NCI-H345 (cell line): ENCODE results near the gene STK16.
"Not testable (repeated sequence)": the region's sequence is repeated elsewhere in the genome, so short reads cannot be mapped to it uniquely, and the experiment has no call there.

Experiments used
- DNase-seq: peaks from one replicate; lab custom pipeline; 2025; lab: John Stamatoyannopoulos, UW

Gene STK16

DNA sequence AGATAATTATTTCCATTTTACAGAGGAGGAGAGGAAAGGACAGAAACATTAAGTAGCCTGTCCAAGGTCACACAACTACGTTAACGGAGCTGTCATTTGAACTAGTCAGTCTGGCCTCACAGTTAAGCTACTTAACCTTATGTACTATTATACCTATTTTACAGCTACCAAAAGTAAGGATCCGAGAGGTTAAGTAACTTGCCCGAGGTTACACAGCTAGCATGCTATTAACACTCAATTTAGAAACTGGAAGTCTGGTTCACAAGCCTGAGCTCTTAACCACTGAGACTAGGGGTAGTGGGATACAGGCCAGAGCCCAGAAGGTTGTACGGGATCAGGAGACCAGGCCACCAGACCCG lies 511 bp upstream of the STK16 start:
- no peak for DNase-seq

DNA sequence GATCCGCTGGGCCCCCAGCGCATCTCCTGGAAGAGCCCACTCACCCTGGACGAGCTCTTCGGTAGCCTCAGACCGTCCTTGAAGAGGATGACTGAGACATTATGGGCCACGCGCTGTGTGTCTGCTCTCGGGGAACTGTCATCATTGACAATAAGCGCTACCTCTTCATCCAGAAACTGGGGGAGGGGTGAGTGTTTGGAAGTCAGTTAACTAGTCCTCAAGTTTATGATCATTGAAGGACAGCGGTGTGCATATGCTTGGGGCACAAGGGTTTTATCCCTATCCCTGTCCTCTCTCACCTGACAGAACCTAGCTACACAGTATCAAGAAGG lies 586 bp downstream of the STK16 start:
- no peak for DNase-seq

DNA sequence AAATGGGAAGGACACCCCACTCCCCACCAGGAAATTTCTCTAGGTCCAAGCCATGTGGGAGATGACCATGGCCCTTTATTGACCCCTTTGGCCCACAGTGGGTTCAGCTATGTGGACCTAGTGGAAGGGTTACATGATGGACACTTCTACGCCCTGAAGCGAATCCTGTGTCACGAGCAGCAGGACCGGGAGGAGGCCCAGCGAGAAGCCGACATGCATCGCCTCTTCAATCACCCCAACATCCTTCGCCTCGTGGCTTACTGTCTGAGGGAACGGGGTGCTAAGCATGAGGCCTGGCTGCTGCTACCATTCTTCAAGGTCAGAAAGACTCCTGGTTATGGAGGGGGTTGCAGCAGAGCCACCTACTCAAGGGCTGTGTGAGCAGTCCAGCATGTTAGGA lies 1.3 kb downstream of the STK16 start:
- DNase-seq, result no peak

DNA sequence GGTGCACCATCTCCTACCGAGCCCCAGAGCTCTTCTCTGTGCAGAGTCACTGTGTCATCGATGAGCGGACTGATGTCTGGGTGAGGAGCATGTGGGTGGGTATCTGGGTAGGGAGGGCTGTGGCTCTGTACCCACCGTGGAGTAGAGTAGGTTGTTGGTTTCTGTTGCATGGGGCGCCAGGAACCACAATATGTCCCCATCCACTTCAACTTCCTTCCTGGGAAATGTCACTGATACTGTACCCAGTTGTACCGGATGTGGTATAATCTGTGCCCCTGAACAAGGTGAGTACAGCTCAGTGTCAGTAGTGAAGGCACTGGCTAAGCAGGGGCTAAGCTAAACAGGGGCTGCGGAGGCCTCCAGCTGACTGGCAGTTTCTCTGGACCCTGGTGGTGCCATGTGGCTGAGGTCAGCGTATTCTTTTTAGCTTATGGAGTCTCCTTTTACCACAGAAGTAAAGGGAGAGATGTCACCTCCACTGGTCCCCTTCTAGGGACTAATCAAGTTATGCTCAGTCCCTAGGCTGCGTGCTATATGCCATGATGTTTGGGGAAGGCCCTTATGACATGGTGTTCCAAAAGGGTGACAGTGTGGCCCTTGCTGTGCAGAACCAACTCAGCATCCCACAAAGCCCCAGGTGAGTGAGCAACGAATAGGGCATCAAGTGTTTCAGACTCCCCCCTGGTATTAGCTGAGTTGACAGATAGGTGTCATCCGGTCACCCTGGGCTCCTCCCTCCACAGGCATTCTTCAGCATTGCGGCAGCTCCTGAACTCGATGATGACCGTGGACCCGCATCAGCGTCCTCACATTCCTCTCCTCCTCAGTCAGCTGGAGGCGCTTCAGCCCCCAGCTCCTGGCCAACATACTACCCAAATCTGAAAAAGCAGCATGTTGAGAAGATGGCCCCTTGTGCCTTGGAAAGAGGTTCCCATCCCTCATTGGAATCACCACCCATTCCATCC lies 2.7 kb downstream of the STK16 start:
- DNase-seq, result no peak

DNA sequence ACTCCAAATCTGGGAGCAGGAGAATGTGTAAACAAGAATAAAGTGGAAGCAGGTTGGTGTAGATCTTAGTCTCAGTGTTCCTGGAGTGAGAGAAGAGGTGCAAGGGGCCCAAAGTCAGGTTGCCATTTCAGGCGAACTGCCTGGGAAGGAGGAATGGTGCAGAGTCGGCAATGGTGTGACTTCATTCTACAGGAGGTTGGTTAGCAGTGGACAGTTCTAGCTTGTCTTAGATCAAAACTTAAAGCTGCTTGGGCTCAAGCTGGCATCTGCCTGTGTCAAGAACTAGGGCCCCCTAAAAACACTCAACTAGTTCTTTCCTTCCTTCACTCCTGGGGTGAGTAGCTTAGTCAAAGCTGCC lies 3.5 kb downstream of the STK16 start:
- no peak for DNase-seq

DNA sequence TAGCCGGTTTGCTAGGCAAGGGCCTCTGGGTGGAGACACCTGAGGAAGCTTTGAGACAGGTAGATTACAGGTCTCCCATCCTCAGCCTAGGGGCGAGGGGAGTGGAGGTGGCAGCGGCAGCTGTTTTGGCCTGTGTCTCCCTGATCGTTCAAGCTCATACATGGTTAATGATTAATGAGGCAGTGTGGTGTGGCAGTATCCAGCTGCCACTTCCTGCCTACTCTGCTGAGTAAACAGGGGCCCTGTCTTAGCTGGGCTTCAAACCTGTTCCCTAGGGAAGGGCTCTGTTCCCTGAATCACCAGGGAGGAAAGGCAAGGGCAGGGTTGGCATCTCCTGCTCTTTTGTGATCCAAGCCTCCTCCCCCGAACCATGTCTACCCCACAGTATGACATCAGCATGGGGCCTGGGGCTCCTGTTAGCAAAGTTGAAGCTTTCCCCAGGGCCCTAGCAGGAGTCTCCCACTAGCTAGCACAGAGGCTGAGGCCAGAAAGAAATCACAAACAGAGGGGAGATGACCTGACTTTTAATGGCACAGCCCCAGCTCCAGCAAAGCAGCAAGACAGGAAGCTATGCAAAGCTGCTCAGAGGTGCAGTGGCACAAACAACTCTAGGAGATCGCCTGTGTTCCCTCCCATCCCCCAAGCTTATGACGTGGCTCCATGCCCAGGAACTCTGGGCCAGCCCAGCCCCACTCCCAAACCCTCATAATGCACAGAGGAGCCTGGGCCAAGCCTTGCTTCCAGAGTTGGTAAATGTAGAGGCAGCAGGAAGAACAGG lies 4.1 kb downstream of the STK16 start:
- DNase-seq, result peak; percentile 77

DNA sequence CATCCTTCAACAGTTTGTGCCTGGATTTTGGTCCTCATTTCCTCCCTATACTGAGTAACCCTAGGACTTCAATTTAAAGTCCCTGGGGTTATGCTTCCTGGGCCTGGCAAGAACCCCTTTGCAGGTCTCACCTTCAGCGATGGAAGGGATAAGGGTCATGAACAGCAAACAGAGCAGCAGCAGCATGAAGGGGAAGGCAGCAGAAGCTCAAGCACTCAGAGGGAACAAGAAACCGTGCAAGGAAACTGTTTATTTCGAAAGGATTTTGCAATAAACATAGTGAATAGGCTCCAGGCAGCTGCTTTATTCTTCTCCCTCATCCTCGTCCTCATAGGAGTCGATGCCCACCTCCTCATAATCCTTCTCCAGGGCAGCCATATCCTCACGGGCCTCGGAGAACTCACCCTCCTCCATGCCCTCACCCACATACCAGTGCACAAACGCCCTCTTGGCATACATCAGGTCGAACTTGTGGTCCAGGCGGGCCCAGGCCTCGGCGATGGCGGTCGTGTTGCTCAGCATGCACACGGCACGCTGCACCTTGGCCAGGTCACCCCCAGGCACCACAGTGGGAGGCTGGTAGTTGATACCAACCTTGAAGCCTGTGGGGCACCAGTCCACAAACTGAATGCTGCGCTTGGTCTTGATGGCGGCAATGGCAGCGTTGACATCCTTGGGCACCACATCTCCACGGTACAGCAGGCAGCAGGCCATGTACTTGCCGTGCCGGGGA lies 4.9 kb downstream of the STK16 start:
- DNase-seq, result no peak

DNA sequence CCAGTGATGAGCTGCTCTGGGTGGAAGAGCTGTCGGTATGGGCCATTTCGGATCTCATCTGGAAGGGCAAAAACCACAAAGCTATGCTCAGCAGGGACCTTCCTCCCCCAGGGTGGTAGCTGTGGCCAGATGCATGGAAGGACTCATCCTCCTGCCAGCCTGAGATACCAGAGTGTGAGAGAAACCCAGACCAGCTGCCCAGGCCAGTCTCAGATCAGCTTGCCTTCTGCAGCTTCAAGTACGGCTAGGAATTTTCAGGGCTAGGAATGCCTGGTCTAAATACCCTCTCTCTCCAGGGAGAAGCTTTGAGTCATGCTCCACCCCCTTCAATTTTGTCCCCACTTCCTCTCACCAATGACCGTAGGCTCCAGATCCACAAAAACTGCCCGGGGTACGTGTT lies 6.4 kb downstream of the STK16 start:
- DNase-seq, result no peak

DNA sequence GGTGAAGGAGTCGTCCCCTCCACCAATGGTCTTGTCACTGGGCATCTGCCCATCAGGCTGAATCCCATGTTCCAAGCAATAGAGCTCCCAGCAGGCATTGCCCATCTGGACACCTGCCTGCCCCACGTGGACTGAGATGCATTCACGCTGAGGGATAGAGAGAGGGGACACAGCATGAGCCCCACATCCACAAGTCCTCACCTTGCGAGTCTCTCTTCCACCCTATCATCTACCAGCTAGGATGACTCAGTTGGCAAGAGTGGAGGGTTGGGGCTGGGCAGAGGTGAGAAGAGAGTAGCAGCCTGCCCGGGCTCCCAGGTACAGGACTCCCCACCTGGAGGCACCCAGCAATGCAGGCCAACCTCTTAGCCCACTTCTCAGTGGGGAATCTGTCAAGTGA lies 6.8 kb downstream of the STK16 start:
- peak; percentile 56 for DNase-seq

DNA sequence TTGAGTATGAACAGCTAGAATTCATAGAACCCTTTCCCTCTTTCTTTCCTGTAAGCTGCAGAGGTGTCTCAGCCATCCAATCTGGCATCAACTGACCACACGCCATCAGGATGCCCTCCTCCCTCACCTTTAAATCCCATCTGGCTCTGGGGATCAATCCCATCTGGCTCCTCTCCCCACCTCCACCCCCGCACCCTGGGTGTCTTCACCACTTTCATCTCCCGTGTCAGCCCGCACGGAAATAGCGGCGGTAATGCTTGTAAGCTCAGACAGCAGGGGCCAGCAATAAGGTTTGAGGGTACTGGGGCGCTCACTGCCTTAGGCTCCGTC lies 7.3 kb downstream of the STK16 start:
- no peak for DNase-seq

DNA sequence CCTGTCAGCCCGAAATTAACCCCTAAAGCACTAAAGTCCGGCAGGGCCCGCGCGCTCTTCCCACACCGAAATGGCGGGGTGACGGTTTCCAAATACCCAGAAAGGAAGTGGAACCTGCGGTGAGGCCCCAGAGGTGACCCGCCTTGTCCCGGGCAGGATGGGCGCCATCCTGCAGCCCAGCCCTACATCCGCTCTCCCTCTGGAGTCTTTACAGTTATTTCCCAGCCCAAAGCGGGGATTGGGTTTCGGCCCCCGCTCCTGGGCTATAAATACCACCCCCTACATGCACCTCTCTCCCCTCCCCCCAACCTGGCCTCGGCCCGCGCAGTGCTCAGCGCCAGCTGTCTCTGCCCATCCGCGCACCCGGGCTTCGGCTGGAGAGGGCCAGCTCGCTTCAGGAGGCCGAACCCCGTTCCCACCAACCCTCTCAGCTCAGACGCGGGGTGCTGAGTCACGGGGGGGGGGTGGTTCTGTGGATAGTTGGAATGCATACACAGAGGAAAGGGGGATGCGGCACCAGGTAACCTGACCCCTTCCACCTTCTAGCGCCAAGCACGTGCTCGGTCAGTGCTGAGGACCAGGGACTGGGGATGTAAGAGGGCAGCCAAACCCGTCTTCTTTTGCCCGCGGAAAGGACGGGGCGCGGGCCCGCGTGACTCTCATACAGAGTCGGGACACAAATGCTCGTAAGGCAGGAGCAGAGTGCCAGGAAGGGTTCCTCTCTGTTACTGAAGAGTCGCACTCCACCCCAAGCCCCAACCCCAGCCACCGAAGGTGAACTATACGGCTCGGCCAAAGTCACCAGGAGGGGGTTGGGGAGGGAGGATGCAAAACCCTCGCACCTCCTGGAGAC lies 7.8 kb downstream of the STK16 start, which contains the start of gene TUBA4B:
Gene TUBA4B (plus strand): TSS at position 344 of the 853 bp plus-strand sequence. CDS start 165 bp downstream, at position 509.
- peak; percentile 47 for DNase-seq

DNA sequence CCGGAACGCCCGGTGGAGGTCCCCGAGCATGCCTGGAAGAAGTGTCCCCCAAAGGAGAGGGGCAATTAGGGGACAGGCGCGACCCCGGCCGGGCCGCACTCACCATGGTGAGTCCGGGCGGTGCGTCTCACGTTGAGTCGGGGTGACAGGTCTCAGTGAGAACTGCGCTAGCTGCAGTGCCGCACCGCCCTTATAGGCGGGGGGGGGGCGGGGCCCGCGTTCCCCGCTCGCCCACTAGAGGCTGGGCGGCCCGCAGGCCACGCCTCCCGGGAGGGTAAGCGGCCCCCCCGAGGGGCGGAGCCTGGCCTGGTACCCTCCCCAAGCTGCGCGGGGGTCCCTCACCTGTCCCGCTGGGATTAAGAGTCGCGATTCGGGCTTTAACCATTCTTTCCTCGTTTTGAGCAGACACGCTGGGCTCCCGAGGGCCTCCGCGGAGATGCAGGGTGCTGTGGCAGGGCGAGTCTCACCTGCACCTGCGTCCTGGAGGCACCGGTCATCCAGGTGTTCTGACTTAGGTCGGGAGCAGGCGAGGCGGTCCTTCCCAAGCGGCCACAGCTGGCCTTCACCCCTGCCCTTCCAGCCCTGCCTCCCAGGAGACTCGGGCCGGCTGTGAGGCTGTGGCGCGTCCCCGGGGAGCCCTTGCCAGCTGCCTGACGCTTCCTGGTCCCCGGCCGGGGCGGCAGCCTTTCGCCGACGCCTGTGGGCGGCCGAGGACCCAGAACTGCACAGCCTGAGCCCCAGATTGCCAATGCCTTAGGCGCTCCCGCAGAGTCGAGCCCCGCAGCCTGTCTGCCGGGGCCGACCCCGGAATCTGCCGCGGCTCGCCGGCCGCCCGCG lies 8.7 kb downstream of the STK16 start, which contains the start of gene TUBA4A:
Gene TUBA4A (minus strand): TSS at position 166 of the 837 bp plus-strand sequence. CDS start 60 bp downstream, at position 106.
- peak; percentile 84 for DNase-seq

DNA sequence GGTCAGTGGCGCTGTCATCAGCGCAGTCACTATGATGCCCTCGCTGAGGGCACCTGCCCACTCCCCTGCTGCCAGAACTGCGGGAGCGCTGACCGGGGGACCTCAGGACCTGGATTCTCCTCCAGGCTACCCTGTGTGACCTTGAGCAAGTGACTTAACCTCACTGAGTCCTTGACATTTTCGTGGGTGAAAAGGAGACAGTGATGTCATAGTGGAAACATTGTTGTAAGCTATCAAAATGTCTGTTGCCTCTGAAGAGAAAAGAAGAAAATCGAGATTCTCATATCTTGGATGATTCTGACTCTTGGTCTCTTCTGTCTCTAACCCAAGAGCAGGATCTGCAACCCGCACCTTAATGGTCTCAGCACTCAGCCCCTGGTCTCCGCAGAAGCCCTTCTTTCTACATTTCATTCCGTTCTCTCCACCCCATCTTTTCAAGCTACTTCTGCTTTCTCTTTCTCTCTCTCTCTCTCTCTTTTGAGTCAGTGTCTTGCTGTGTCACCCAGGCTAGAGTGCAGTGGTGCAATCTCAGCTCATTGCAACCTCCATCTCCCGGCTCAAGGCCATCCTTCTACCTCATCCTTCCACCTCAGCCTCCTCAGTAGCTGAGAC lies 9.4 kb downstream of the STK16 start:
- no peak for DNase-seq

DNA sequence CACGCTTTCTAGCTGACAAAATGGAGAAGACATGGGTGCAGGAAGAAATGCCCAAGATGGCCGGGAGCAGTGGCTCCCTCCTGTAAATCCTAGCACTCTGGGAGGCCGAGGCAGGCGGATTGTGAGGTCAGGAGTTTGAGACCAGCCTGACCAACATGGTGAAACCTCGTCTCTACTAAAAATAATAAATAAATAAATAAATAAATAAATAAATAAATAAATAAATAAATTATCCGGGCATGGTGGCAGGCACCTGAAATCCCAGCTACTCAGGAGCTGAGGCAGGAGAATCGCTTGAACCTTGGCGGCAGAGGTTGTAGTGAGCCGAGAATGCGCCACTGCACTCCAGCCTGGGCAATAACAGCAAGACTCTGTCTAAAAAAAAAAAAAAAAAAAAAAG lies 13.7 kb downstream of the STK16 start:
- not testable (repeated sequence) for DNase-seq

DNA sequence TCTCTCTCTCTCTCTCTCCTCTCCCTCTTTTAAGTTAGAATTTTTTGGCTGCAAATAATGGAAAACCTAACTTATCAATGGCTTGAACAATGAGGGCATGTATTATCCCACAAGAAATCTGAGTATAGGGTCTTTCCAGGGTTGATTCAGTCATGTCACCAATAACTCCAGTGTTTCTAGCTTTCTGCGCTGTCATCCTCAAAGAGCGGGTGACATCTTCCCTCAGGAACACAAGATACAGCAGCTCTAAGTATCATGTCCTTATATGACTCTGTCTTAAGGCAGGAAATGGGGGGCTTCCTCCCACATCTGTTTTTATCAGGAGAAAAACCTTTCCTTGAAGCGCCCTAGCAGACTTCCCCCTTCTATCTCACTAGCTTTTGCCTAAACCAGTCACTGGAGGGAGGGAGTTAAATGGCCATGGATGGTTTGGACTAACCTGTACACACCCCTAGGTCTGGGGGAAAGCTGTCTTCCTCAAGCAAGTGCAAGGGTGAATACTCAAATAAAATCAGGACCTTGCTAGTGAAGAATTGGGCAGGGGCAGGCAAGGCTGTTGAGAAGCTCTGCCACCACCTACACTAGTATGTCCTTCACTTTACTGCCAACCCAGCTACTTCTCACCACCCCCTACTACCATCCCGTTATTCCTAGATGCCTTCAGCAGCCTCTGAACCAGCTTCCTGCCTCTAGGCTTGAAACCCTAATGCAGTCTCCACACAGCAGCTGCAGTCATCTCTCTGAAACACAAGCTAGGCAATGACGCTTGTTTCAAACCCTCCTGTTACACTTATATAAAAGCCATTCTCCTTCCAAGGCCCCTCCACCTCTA lies 16.0 kb downstream of the STK16 start:
- DNase-seq, result no peak

DNA sequence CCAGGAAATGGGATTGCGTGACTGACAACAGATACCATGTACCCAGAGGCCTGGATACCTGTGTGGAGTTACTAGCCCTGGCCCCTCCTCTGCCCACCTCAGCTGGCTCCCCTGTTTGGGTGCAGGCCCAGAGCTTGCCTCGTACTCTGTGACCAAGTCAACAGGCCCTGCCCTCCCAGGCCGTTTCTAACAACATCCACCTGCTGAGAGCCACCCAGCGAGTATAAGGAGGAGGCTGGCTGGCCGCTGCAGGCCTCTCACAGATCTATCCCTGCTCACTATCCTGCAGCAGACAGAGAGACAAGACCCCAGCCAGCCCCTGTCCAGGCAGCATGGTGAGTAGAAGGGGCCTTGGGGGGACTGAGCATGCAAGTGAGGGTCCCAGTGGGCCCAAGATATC lies 21.0 kb downstream of the STK16 start:
- no peak for DNase-seq

DNA sequence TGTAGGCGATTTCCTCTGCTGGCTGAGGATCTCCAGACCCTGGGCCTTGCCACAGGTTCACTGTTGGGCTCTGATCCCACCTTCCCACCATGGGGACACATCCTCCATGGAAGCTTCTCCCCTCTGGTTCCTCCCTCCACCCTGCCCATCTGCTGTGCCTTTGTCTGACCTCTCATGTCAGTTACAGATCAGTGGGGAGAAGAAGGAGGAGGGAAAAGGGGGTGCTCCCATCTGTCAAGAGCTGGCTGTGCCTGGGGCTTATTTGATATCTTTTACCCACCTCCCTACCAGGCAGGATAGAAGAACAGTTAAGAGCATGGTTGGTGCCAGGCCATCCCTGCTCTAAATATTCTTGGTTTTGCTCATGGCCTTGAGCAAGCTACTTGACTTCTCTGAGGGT lies 21.6 kb downstream of the STK16 start:
- no peak for DNase-seq

DNA sequence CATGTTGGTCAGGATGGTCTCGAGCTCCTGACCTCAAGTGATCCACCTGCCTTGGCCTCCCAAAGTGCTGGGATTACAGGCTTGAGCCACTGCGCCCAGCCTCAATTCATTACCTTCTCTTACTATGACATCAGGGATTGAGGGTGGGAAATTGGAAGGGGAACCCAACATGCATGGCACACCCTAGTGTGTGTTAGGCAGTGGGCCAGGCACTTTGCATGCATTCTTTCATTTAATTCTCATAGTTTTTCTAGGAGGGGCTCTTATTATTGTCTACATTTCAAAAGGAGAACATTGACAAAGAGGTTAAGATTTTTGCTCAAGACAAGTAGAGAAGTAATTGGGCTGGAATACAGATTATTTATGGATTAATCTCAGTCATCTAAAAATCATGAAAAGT lies 23.0 kb downstream of the STK16 start:
- DNase-seq, result no peak

DNA sequence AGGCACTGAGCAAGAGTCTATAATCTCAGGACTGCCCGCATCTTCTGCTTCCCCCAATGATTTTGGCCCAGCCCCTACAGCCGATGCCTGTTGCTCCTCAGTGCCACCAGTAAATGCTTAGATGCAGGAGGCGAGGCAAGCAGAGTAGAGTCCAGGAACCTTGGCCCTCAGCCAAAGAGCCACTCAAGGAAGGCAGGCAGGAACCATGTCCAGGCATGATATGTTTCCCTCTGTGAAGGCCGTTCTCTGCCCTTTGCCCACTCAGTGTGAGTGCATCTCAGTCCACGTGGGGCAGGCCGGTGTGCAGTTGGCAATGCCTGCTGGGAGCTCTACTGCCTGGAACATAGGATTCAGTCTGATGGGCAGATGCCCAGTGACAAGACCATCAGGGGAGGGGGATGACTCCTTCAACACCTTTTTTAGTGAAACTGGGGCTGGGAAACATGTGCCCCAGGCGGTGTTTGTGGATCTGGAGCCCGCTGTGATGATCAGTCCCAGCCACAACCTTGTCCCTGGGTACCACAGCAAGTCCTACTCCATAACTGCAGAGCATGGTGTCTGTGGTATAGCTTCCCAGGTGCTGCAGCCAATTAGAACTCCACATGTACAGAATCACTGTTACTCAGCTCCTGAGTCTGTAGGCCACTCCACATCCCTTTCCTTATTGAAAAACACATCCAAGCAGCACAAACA lies 24.2 kb downstream of the STK16 start:
- peak; percentile 10 for DNase-seq
